ENCODE results near the gene PPM1A. TPM values are rescaled to one million over a fixed set of nuclear protein-coding genes. Genes with fewer than 3 reads are reported as not detected.

PPM1A gene
- total RNA-seq, 1 experiment from 2014 or later = 28.1 TPM

DNA sequence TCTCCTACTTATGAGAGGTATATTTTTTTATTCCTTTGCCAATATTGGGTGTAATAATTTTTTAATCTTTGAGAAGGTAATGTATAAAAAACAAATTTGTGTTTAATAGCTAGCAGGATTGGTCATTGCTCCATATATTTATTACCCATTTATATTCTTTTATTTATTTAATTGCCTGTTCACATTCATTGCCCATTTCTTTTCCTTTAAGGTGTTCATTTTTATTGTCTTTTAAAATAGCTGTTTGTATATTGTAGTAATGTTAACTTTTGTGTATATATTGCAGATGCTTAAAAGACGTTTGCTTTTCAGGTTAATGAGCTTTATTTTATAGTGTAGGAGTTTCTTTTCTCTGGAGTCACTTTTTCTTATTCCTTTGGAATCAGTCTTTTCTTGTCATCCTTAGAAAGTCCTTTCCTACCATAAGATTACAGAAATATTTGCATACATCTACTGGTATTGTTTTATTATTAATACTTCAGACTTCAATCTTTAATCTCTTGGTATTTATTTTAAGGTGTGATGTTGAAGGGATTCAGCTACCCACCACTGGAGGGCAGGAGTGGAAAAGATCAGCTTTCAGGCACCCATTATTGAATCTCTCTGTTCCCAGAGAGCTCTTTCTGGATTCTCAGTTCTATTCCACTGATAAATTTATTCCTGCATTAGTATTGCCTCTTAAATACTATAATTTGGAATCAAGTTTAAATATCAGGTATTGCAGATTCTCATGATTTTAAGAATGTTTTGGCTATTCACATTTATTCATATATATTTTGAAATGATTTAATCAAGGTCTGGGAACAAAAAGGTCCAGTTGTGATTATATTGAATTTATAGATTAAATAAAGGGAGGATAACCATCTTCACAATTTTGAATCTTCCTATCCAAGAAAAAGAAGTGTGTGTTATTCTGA lies 17.3 kb downstream of the PPM1A start:
- POLR2A ChIA-PET = no interaction called here
- no peaks in the 10 kb centered on the region for H3K27me3 ChIP-seq (ENCODE audit: control insufficient read depth, insufficient read depth, low read length)
- no peak for ATAC-seq

DNA sequence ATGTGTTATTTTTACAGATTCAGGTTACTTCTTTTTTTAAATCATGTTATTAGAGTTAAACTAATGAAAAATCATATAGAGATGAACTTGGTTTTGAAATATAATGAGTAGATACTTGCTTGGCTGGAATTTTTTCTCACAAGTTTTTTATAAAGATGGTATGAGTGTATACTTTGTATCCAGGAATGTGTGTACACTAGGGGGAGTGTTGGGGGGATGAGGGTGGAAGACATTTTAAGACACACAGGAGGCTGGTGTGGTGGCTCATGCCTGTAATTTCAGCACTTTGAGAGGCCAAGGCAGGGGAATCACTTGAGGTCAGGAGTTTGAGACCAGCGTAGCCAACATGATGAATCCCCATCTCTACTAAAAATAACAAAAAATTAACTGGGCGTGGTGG lies 23.2 kb downstream of the PPM1A start:
- Histone ChIP-seq H3K4me1 (ENCODE audit: control insufficient read depth, insufficient read depth, low read length) (peaks cover 2% of the 10 kb centered on the region; the same call in 1 of the 2 replicates), H3K4me3 (ENCODE audit: low read depth in 2 of 2, low read length in 2 of 2) (no peak overlapping the region), H3K36me3 (ENCODE audit: control insufficient read depth, insufficient read depth, low read length) (no peaks in the 10 kb centered on the region), H3K9me3 (ENCODE audit: control insufficient read depth, insufficient read depth, low read depth, low read length) (no peaks in the 10 kb centered on the region), H3K27me3 (ENCODE audit: control insufficient read depth, insufficient read depth, low read length) (no peaks in the 10 kb centered on the region), H3K27ac (ENCODE audit: low read length) (no peak overlapping the region)
- in situ Hi-C loops (cut with HindIII; ENCODE audit: low pct_unique_long_range_greater_than_20kb, low sequenced_read_pairs) = no loop called here
- CTCF ChIA-PET = no interaction called here
- DNase-seq (ENCODE audit: low read depth, low spot score) (no peak), ATAC-seq (no peak)
- intact Hi-C loops (cut with micrococcal nuclease; ENCODE audit: unreplicated experiment) = no loop called here
- no TSS peak for BruUV-seq (replicated peaks)
- TF ChIP-seq POLR2AphosphoS5 (IDR thresholded peaks at IDR 0.05; ENCODE audit: low read depth, low read length) = no peak
- TF ChIP-seq, protein P1, sequence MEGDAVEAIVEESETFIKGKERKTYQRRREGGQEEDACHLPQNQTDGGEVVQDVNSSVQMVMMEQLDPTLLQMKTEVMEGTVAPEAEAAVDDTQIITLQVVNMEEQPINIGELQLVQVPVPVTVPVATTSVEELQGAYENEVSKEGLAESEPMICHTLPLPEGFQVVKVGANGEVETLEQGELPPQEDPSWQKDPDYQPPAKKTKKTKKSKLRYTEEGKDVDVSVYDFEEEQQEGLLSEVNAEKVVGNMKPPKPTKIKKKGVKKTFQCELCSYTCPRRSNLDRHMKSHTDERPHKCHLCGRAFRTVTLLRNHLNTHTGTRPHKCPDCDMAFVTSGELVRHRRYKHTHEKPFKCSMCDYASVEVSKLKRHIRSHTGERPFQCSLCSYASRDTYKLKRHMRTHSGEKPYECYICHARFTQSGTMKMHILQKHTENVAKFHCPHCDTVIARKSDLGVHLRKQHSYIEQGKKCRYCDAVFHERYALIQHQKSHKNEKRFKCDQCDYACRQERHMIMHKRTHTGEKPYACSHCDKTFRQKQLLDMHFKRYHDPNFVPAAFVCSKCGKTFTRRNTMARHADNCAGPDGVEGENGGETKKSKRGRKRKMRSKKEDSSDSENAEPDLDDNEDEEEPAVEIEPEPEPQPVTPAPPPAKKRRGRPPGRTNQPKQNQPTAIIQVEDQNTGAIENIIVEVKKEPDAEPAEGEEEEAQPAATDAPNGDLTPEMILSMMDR (IDR thresholded peaks at IDR 0.05) = no peak; the same call in 1 of the 2 replicates
- POLR2A ChIA-PET = no interaction called here

More for the DNA sequence above, 17.3 kb downstream of the PPM1A start:
- no TSS peak for BruUV-seq (replicated peaks)
- Histone ChIP-seq H3K9me3 (ENCODE audit: control insufficient read depth, insufficient read depth, low read depth, low read length) (peaks cover 13% of the 10 kb centered on the region; the same call in 1 of the 2 replicates), H3K27ac (ENCODE audit: low read length) (no peak overlapping the region), H3K4me1 (ENCODE audit: control insufficient read depth, insufficient read depth, low read length) (no peaks in the 10 kb centered on the region), H3K4me3 (ENCODE audit: low read depth in 2 of 2, low read length in 2 of 2) (no peak overlapping the region), H3K36me3 (ENCODE audit: control insufficient read depth, insufficient read depth, low read length) (no peaks in the 10 kb centered on the region)
- intact Hi-C loops (cut with micrococcal nuclease; ENCODE audit: unreplicated experiment) (no loop called here), in situ Hi-C loops (cut with HindIII; ENCODE audit: low pct_unique_long_range_greater_than_20kb, low sequenced_read_pairs) (no loop called here)
- DNase-seq (ENCODE audit: low read depth, low spot score) = no peak
- CTCF ChIA-PET = no interaction called here
- TF ChIP-seq, protein P1 (IDR thresholded peaks at IDR 0.05) = peak; percentile 38; the same call in 1 of the 2 replicates
- TF ChIP-seq POLR2AphosphoS5 (IDR thresholded peaks at IDR 0.05; ENCODE audit: low read depth, low read length) = no peak

DNA sequence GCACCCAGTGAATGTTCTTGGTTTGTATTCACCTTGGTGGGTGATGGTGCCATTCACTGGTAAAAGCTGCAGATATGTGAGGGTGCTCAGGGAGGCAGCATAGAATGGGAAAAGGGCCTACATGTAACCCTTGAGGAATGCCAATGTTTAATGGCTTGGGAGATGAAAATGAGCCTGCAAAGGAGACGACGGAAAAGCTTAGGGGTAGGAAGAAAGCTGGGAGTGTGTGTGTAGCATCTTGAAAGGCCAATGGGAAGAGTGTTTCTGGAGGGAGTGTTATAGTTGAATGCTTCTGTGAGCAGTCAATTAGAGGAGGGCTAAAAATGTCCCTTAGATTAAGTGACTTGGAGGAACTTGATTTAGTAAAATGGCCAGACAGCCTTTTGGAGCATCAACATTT lies 24.9 kb downstream of the PPM1A start:
- in situ Hi-C loops (cut with HindIII; ENCODE audit: low pct_unique_long_range_greater_than_20kb, low sequenced_read_pairs) = no loop called here
- BruUV-seq (replicated peaks) = no TSS peak
- POLR2A ChIA-PET = no interaction called here
- ATAC-seq = no peak
- CTCF ChIA-PET = no interaction called here
- H3K36me3 ChIP-seq (ENCODE audit: control insufficient read depth, insufficient read depth, low read length) = no peaks in the 10 kb centered on the region
- no peak overlapping the region for H3K4me3 ChIP-seq (ENCODE audit: low read depth in 2 of 2, low read length in 2 of 2)
- no peak for DNase-seq (ENCODE audit: low read depth, low spot score)
- no peaks in the 10 kb centered on the region for H3K27me3 ChIP-seq (ENCODE audit: control insufficient read depth, insufficient read depth, low read length)
- no peak for TF ChIP-seq POLR2AphosphoS5 (IDR thresholded peaks at IDR 0.05; ENCODE audit: low read depth, low read length)
- TF ChIP-seq TCF7L2 (IDR thresholded peaks at IDR 0.05; ENCODE audit: low read depth, low read length) = no peak
- TF ChIP-seq, protein P2, sequence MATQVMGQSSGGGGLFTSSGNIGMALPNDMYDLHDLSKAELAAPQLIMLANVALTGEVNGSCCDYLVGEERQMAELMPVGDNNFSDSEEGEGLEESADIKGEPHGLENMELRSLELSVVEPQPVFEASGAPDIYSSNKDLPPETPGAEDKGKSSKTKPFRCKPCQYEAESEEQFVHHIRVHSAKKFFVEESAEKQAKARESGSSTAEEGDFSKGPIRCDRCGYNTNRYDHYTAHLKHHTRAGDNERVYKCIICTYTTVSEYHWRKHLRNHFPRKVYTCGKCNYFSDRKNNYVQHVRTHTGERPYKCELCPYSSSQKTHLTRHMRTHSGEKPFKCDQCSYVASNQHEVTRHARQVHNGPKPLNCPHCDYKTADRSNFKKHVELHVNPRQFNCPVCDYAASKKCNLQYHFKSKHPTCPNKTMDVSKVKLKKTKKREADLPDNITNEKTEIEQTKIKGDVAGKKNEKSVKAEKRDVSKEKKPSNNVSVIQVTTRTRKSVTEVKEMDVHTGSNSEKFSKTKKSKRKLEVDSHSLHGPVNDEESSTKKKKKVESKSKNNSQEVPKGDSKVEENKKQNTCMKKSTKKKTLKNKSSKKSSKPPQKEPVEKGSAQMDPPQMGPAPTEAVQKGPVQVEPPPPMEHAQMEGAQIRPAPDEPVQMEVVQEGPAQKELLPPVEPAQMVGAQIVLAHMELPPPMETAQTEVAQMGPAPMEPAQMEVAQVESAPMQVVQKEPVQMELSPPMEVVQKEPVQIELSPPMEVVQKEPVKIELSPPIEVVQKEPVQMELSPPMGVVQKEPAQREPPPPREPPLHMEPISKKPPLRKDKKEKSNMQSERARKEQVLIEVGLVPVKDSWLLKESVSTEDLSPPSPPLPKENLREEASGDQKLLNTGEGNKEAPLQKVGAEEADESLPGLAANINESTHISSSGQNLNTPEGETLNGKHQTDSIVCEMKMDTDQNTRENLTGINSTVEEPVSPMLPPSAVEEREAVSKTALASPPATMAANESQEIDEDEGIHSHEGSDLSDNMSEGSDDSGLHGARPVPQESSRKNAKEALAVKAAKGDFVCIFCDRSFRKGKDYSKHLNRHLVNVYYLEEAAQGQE (IDR thresholded peaks at IDR 0.05; ENCODE audit: insufficient read depth in 1 of 2, low read depth in 2 of 2, low read length in 1 of 2) = no peak
- no peak for TF ChIP-seq SIN3A (IDR thresholded peaks at IDR 0.05; ENCODE audit: borderline replicate concordance, insufficient read depth, low read depth, low read length)
- TF ChIP-seq, protein P1 (IDR thresholded peaks at IDR 0.05) = no peak
- intact Hi-C loops (cut with micrococcal nuclease; ENCODE audit: unreplicated experiment) = no loop called here
- H3K9me3 ChIP-seq (ENCODE audit: control insufficient read depth, insufficient read depth, low read depth, low read length) = no peaks in the 10 kb centered on the region
- no peak overlapping the region for H3K27ac ChIP-seq (ENCODE audit: low read length)
- peaks cover 2% of the 10 kb centered on the region; the same call in 1 of the 2 replicates for H3K4me1 ChIP-seq (ENCODE audit: control insufficient read depth, insufficient read depth, low read length)

Measured in Panc1 (cell line).